Erythroblast (primary cell): ENCODE data around the gene ITGAD.

ENCODE experiments used
- GATA1 ChIP-seq: IDR thresholded peaks from 2 replicates; pipeline ENCODE4 v1.6.1; 2011; ENCODE audit warnings: low read depth, mild to moderate bottlenecking, control low read depth, low read length, moderate library complexity
- POLR2A ChIP-seq: IDR thresholded peaks from 2 replicates; pipeline ENCODE4 v1.6.1; 2011; ENCODE audit warnings: mild to moderate bottlenecking, low read length

DNA sequence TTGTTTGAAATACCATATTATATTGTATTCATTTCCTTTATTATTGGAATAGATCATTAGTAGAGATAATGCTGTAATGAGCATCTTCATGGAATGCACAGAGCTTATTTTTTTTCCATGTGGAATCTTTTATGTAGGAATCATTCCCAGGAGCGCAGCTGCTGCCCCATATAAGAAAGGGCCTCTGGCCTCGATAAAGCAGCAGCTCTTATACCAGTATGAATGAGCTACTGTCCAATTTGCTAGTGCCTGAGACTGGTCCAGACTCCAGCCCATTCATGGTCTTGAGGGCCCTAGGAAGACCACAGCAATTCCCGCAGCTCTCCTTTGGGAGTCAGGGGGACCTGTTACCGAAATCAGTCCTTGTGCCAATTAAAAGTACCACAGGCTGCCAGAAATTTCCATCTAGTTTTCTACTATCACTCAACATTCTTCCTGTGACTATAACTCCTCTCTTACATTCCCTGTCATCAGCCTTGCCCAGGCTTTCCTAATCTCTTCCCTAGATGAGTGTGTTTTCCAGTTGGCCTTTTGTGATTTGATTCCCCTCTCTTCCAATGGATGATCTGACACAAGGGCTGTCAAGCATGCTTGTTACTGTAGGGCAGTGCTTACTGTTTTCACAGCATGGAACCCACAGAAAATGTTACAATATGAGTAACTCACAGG is 47.5 kb downstream of the ITGAD start:
- TF ChIP-seq POLR2A (no peak), GATA1 (no peak)
